Measurements from ENCODE around the gene SPATA32. TPM values are rescaled to one million over a fixed set of nuclear protein-coding genes. Genes with fewer than 3 reads are reported as not detected.

The SPATA32 gene
- total RNA-seq, 1 experiment from 2014 or later, result not detected

DNA sequence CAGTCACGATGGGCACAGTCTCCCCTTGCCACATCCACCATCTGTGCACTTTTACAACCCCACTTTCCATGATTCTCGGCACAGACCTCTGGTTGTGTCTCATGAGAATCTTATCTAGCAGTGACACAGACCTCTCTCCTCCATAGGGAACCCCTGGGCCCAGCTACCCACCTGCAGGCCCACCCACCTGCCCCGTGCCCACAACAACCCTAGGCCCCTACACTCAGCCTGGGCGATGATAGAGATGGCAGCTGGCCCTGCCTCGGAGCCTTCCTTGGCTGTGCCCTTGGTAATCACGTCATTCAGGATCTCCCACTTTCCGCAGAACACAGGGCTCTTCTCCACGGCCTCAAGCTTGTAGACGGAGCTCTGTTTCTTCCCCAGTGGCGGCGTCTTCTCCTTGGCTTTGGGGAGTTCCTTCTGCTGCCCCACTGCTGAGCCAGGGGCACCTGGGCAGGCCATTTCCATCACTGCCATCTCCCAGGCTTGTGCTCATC lies 28.4 kb upstream of the SPATA32 start:
- no peak overlapping the region for H3K27ac Mint-ChIP-seq (ENCODE audit: low read depth, unreplicated experiment)
- no TSS peak for BruUV-seq (replicated peaks)
- H3K36me3 Mint-ChIP-seq (ENCODE audit: insufficient read depth, unreplicated experiment), result peaks cover 49% of the 10 kb centered on the region
- peaks cover 24% of the 10 kb centered on the region for H3K4me1 Mint-ChIP-seq (ENCODE audit: insufficient read depth, unreplicated experiment)
- ChIA-PET CTCF (no interaction called here), POLR2A (interaction anchor here (0.6 kb wide), 1 partner anchor 12 kb away, joined by 4 read pairs; no protein-coding TSS in a partner anchor)
- no peak overlapping the region for H3K4me3 Mint-ChIP-seq (ENCODE audit: unreplicated experiment)
- no peaks in the 10 kb centered on the region for H3K9me3 Mint-ChIP-seq (ENCODE audit: unreplicated experiment)
- no peaks in the 10 kb centered on the region for H3K27me3 Mint-ChIP-seq (ENCODE audit: insufficient read depth, unreplicated experiment)
- TF ChIP-seq, protein P1, sequence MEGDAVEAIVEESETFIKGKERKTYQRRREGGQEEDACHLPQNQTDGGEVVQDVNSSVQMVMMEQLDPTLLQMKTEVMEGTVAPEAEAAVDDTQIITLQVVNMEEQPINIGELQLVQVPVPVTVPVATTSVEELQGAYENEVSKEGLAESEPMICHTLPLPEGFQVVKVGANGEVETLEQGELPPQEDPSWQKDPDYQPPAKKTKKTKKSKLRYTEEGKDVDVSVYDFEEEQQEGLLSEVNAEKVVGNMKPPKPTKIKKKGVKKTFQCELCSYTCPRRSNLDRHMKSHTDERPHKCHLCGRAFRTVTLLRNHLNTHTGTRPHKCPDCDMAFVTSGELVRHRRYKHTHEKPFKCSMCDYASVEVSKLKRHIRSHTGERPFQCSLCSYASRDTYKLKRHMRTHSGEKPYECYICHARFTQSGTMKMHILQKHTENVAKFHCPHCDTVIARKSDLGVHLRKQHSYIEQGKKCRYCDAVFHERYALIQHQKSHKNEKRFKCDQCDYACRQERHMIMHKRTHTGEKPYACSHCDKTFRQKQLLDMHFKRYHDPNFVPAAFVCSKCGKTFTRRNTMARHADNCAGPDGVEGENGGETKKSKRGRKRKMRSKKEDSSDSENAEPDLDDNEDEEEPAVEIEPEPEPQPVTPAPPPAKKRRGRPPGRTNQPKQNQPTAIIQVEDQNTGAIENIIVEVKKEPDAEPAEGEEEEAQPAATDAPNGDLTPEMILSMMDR (IDR thresholded peaks at IDR 0.05; ENCODE audit: unreplicated experiment), result no peak
- DNase-seq (ENCODE audit: unreplicated experiment), result no peak
- intact Hi-C loops (cut with micrococcal nuclease), result loop anchor here (5.0 kb wide), 1 partner anchor 82 kb away; no protein-coding TSS in a partner anchor

DNA sequence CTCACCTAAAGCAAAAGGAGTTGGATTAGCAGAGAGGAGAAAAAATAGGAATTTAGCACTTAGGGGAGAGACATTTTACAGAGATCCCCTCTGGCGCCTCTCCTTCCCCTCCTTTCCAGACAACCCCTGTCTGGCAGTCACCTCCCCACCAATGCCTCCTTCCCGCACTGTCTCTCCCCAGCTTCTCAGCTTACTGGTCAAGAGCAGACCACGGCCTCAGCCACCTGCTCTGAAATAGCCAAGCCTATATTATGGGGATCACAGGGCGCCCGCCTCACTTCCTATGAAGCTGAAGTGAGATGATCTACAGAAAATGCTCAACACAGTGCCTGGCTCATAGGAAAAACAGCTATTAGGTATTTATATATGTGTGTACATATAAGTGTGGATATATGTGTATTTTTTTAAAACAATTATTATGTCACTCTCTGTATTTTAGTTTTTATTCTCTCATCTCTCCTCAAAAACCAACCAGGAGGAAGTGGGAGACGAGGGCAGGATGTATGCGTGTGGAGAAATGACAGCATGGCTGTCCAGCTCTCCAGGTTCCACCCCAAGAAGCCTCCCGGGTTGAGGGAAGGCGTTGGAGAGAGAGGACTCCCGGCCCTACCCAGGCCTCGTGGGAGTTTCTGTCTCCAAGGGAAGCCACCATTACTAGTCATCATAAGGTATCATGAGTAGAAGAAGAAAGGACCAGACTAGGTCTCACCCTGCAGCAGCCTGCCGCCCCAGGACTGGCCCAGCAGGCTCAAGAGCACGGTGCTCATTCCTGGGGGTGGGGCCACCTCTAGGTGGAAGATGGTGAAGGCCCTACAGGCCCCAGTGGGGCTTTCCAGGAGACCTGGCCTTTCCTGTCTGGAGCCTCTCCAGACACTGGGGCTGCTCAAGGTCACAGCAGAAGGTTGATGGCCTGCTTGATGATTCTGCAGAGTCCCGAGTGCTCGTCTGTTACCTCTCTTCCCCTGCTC lies 27.7 kb upstream of the SPATA32 start:
- no TSS peak for BruUV-seq (replicated peaks)
- ChIA-PET CTCF (interaction anchor here (0.6 kb wide), 1 partner anchor 136 kb away, joined by 3 read pairs; no protein-coding TSS in a partner anchor), POLR2A (no interaction called here)
- Mint-ChIP-seq H3K4me3 (ENCODE audit: unreplicated experiment) (no peak overlapping the region), H3K36me3 (ENCODE audit: insufficient read depth, unreplicated experiment) (peaks cover 56% of the 10 kb centered on the region), H3K9me3 (ENCODE audit: unreplicated experiment) (no peaks in the 10 kb centered on the region), H3K27ac (ENCODE audit: low read depth, unreplicated experiment) (no peak overlapping the region), H3K27me3 (ENCODE audit: insufficient read depth, unreplicated experiment) (no peaks in the 10 kb centered on the region), H3K4me1 (ENCODE audit: insufficient read depth, unreplicated experiment) (peaks cover 20% of the 10 kb centered on the region)
- intact Hi-C loops (cut with micrococcal nuclease), result loop anchor here (5.0 kb wide), 1 partner anchor 83 kb away; no protein-coding TSS in a partner anchor
- DNase-seq (ENCODE audit: unreplicated experiment), result no peak
- TF ChIP-seq, protein P1 (IDR thresholded peaks at IDR 0.05; ENCODE audit: unreplicated experiment), result no peak

DNA sequence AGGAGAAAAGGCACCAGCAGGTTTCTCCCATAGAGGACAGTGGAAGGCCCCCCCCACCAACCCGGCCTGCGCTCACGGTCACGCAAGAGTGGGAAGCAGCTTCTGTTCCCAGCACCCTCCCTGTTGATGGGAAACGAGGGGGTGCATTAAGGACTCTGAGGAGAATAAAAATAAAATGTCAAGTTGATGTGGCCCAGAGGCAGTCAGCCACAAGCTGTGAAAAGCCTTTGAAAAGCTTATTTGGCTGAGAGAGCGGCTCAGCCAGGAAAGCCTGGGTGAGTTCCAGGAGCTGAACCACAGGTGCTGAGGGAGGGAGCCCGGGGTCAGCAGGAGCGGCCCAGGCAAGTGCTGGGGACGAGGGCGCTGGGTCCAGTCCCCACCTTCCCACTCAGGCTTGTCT lies 26.9 kb upstream of the SPATA32 start:
- no TSS peak for BruUV-seq (replicated peaks)
- Mint-ChIP-seq H3K4me3 (ENCODE audit: unreplicated experiment) (no peak overlapping the region), H3K27me3 (ENCODE audit: insufficient read depth, unreplicated experiment) (no peaks in the 10 kb centered on the region), H3K36me3 (ENCODE audit: insufficient read depth, unreplicated experiment) (peaks cover 61% of the 10 kb centered on the region), H3K9me3 (ENCODE audit: unreplicated experiment) (no peaks in the 10 kb centered on the region), H3K27ac (ENCODE audit: low read depth, unreplicated experiment) (no peak overlapping the region), H3K4me1 (ENCODE audit: insufficient read depth, unreplicated experiment) (peaks cover 13% of the 10 kb centered on the region)
- ChIA-PET CTCF (interaction anchor here (0.7 to 0.8 kb wide), 2 partner anchors 30 kb away, joined by 3 read pairs; no protein-coding TSS in a partner anchor), POLR2A (no interaction called here)
- no peak for DNase-seq (ENCODE audit: unreplicated experiment)
- intact Hi-C loops (cut with micrococcal nuclease), result no loop called here
- TF ChIP-seq, protein P1 (IDR thresholded peaks at IDR 0.05; ENCODE audit: unreplicated experiment), result no peak

Data from MCF 10A (cell line).